ENCODE measurements around the gene RAB19. TPM values are rescaled to one million over a fixed set of nuclear protein-coding genes. Genes with fewer than 3 reads are reported as not detected.

The RAB19 gene
- total and polyA plus RNA-seq, 9 of the 15 experiments (the other 6 are each of a cell fraction or from before 2014, with no cell fraction given): not detected

- no peak for TF ChIP-seq ZNF398 (CRISPR knock-in tag; IDR thresholded peaks at IDR 0.05)
- TF ChIP-seq TRIM24 (IDR thresholded peaks at IDR 0.05): peak; percentile 80 to 88
- no peak for TF ChIP-seq ZNF354B (CRISPR knock-in tag; IDR thresholded peaks at IDR 0.05)
- TF ChIP-seq ERF (CRISPR knock-in tag; IDR thresholded peaks at IDR 0.05): no peak
- TF ChIP-seq RNF2 (IDR thresholded peaks at IDR 0.05): no peak
- TF ChIP-seq SOX6 (IDR thresholded peaks at IDR 0.05): peak; percentile 93
- TF ChIP-seq, protein P1, sequence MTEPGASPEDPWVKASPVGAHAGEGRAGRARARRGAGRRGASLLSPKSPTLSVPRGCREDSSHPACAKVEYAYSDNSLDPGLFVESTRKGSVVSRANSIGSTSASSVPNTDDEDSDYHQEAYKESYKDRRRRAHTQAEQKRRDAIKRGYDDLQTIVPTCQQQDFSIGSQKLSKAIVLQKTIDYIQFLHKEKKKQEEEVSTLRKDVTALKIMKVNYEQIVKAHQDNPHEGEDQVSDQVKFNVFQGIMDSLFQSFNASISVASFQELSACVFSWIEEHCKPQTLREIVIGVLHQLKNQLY (CRISPR knock-in tag; conservative IDR thresholded peaks at IDR 0.05): no peak
- TF ChIP-seq POLR2AphosphoS2 (IDR thresholded peaks at IDR 0.05; ENCODE audit: low read length): no peak
- TF ChIP-seq POLR2AphosphoS5 (IDR thresholded peaks at IDR 0.05; ENCODE audit: control insufficient read depth, insufficient read depth, low read depth, low read length): peak; percentile 86
- TF ChIP-seq NCOA4 (IDR thresholded peaks at IDR 0.05; ENCODE audit: partially characterized antibody): no peak
- TF ChIP-seq SAFB (IDR thresholded peaks at IDR 0.05; ENCODE audit: borderline replicate concordance, low read depth, low read length): no peak
- peak; percentile 79; the same call in 1 of the 2 replicates for TF ChIP-seq ZEB2 (IDR thresholded peaks at IDR 0.05)
- TF ChIP-seq ZBED1 (IDR thresholded peaks at IDR 0.05): no peak
- peak; percentile 46; the same call in 1 of the 2 replicates for TF ChIP-seq EHMT2 (IDR thresholded peaks at IDR 0.05)
- TF ChIP-seq, protein P2, sequence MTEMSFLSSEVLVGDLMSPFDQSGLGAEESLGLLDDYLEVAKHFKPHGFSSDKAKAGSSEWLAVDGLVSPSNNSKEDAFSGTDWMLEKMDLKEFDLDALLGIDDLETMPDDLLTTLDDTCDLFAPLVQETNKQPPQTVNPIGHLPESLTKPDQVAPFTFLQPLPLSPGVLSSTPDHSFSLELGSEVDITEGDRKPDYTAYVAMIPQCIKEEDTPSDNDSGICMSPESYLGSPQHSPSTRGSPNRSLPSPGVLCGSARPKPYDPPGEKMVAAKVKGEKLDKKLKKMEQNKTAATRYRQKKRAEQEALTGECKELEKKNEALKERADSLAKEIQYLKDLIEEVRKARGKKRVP (CRISPR knock-in tag; IDR thresholded peaks at IDR 0.05): no peak
- peak; percentile 33; the same call in 1 of the 2 replicates for TF ChIP-seq JUND (IDR thresholded peaks at IDR 0.05; ENCODE audit: borderline replicate concordance, low read depth, low read length)
- no peak; the same call in 2 of the 3 replicates for TF ChIP-seq JUND (tag; IDR thresholded peaks at IDR 0.05; ENCODE audit: borderline replicate concordance, low read depth, low read length)
- TF ChIP-seq, protein P3, sequence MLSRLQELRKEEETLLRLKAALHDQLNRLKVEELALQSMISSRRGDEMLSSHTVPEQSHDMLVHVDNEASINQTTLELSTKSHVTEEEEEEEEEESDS (CRISPR knock-in tag; IDR thresholded peaks at IDR 0.05): no peak
- TF ChIP-seq HOXB6 (CRISPR knock-in tag; IDR thresholded peaks at IDR 0.05; ENCODE audit: borderline replicate concordance): no peak
- no peak for TF ChIP-seq CHD1 (IDR thresholded peaks at IDR 0.05; ENCODE audit: low read length)
- no peak for TF ChIP-seq ZNF740 (CRISPR knock-in tag; IDR thresholded peaks at IDR 0.05)
- TF ChIP-seq ZNF740 (tag; IDR thresholded peaks at IDR 0.05): no peak
- no peak for TF ChIP-seq ZNF263 (CRISPR knock-in tag; IDR thresholded peaks at IDR 0.05; ENCODE audit: borderline replicate concordance)
- TF ChIP-seq ARID2 (IDR thresholded peaks at IDR 0.05): no peak
- no peak for TF ChIP-seq POU5F1 (IDR thresholded peaks at IDR 0.05; ENCODE audit: borderline replicate concordance, low read depth, low read length, partially characterized antibody)
Observed at GRCh38 chr7:140391634-140392033, 12.2 kb upstream of the RAB19 start (continued).
